ENCODE measurements around the gene GASK1A. TPM values are rescaled to one million over a fixed set of nuclear protein-coding genes. Genes with fewer than 3 reads are reported as not detected.

The GASK1A gene
- total RNA-seq, 1 experiment from 2014 or later, result not detected

GRCh38 chr3:43062040-43062563 is 83.0 kb downstream of the GASK1A start:
- no peaks in the 10 kb centered on the region for H3K36me3 ChIP-seq (ENCODE audit: control insufficient read depth, insufficient read depth, low read length)
- H3K27me3 ChIP-seq (ENCODE audit: control insufficient read depth, insufficient read depth, low read length), result no peaks in the 10 kb centered on the region
- H3K27ac ChIP-seq (ENCODE audit: low read length), result no peak overlapping the region
- BruUV-seq (replicated peaks), result no TSS peak
- no peak for DNase-seq (ENCODE audit: low read depth, low spot score)
- TF ChIP-seq REST (IDR thresholded peaks at IDR 0.05; ENCODE audit: insufficient read depth in 1 of 2, low read depth in 2 of 2, low read length in 1 of 2) (no peak), SIN3A (IDR thresholded peaks at IDR 0.05; ENCODE audit: borderline replicate concordance, insufficient read depth, low read depth, low read length) (no peak), CTCF (IDR thresholded peaks at IDR 0.05) (no peak), POLR2AphosphoS5 (IDR thresholded peaks at IDR 0.05; ENCODE audit: low read depth, low read length) (no peak), TCF7L2 (IDR thresholded peaks at IDR 0.05; ENCODE audit: low read depth, low read length) (no peak)
- H3K4me1 ChIP-seq (ENCODE audit: control insufficient read depth, insufficient read depth, low read length), result no peaks in the 10 kb centered on the region
- H3K4me3 ChIP-seq (ENCODE audit: low read depth in 2 of 2, low read length in 2 of 2), result no peak overlapping the region
- H3K9me3 ChIP-seq (ENCODE audit: control insufficient read depth, insufficient read depth, low read depth, low read length), result no peaks in the 10 kb centered on the region
- POLR2A ChIA-PET, result no interaction called here
- CTCF ChIA-PET, result no interaction called here
- ATAC-seq, result no peak
- in situ Hi-C loops (cut with HindIII; ENCODE audit: low pct_unique_long_range_greater_than_20kb, low sequenced_read_pairs), result no loop called here
- intact Hi-C loops (cut with micrococcal nuclease; ENCODE audit: unreplicated experiment), result no loop called here

GRCh38 chr3:43062564-43063040 is 83.5 kb downstream of the GASK1A start:
- BruUV-seq (replicated peaks), result no TSS peak
- H3K9me3 ChIP-seq (ENCODE audit: control insufficient read depth, insufficient read depth, low read depth, low read length), result no peaks in the 10 kb centered on the region
- H3K36me3 ChIP-seq (ENCODE audit: control insufficient read depth, insufficient read depth, low read length), result no peaks in the 10 kb centered on the region
- no peaks in the 10 kb centered on the region for H3K27me3 ChIP-seq (ENCODE audit: control insufficient read depth, insufficient read depth, low read length)
- intact Hi-C loops (cut with micrococcal nuclease; ENCODE audit: unreplicated experiment) (no loop called here), in situ Hi-C loops (cut with HindIII; ENCODE audit: low pct_unique_long_range_greater_than_20kb, low sequenced_read_pairs) (no loop called here)
- ATAC-seq (no peak), DNase-seq (ENCODE audit: low read depth, low spot score) (no peak)
- H3K4me3 ChIP-seq (ENCODE audit: low read depth in 2 of 2, low read length in 2 of 2), result no peak overlapping the region
- POLR2A ChIA-PET, result no interaction called here
- CTCF ChIA-PET, result no interaction called here
- no peaks in the 10 kb centered on the region for H3K4me1 ChIP-seq (ENCODE audit: control insufficient read depth, insufficient read depth, low read length)
- no peak overlapping the region for H3K27ac ChIP-seq (ENCODE audit: low read length)
- TF ChIP-seq SIN3A (IDR thresholded peaks at IDR 0.05; ENCODE audit: borderline replicate concordance, insufficient read depth, low read depth, low read length) (no peak), CTCF (IDR thresholded peaks at IDR 0.05) (no peak), REST (IDR thresholded peaks at IDR 0.05; ENCODE audit: insufficient read depth in 1 of 2, low read depth in 2 of 2, low read length in 1 of 2) (no peak), POLR2AphosphoS5 (IDR thresholded peaks at IDR 0.05; ENCODE audit: low read depth, low read length) (no peak), TCF7L2 (IDR thresholded peaks at IDR 0.05; ENCODE audit: low read depth, low read length) (no peak)
